Pancreas (tissue), 10 donors: ENCODE data around the gene CTU1. TPM values are rescaled to one million over a fixed set of nuclear protein-coding genes. Genes with fewer than 3 reads are reported as not detected.

Experiments
- ATAC-seq, 4 donors: fragments of 200-7000 bp; cut with Tn5 transposase; one replicate each; pipeline versions ENCODE4 v1.8.0 to v1.9.1; 2020; ENCODE audit warnings: mild to moderate bottlenecking in 4 of 4, moderate library complexity in 4 of 4
- DNase-seq, 6 donors: peaks; one replicate each; pipeline ENCODE4 v3.0.0-alpha.2; 2020
- FAIRE-seq: peaks from 2 replicates; lab custom pipeline; 2012; peaks lifted over from hg19 to GRCh38; lab: Jason Lieb, UNC
- H3K27ac ChIP-seq, 4 donors: fragments of 200-600 bp; sonication (generic); 1 replicate in 3 of 4; 2 replicates in 1 of 4; pipeline versions ENCODE4 v1.5.0 to v1.8.0; 2020
- H3K27me3 ChIP-seq, 4 donors: fragments of 200-600 bp; one replicate each; pipeline ENCODE4 v1.8.0; 2021
- H3K36me3 ChIP-seq, 3 donors: fragments of 200-600 bp; sonication (generic) in 1 of 3; one replicate each; pipeline versions ENCODE4 v1.5.0 to v1.8.0; 2020 to 2021
- H3K4me1 ChIP-seq, 3 donors: fragments of 200-600 bp; one replicate each; pipeline ENCODE4 v1.8.0; 2021
- H3K4me3 ChIP-seq, 4 donors: fragments of 200-600 bp; sonication (generic) in 2 of 4; one replicate each; pipeline versions ENCODE4 v1.5.0 to v1.8.0; 2020 to 2021
- H3K9me3 ChIP-seq, 4 donors: fragments of 200-600 bp; one replicate each; pipeline ENCODE4 v1.8.0; 2021
- CTCF ChIP-seq, 4 donors: fragments of 200-600 bp; sonication (generic) in 3 of 4; IDR thresholded peaks; one replicate each; pipeline versions ENCODE4 v1.5.0 to v1.8.0; 2021; ENCODE audit warnings: antibody characterized with exemption in 4 of 4
- WGBS, 2 donors: extraction: QIAGEN DNeasy Blood & Tissue Kit; methylation state at CpG; one replicate each; pipeline ENCODE4 v1.1.7; 2013; 5-methylcytosine and 5-hydroxymethylcytosine counted together
- intact Hi-C, 3 donors: fragments of 100-400 bp; cut with DNase I; formaldehyde crosslinking; loops; one replicate each; pipeline versions ENCODE4 v1.11.1 to v1.14.2; 2022
- polyA plus RNA-seq, 2 donors: library from polyadenylated mRNA; stranded (reverse); fragments of 200-250 nt; gene quantifications; one replicate each; pipeline ENCODE4 v1.2.3, GENCODE V29; 2013
- total RNA-seq, 6 donors: library from RNA; stranded (reverse); fragmentation: NEBNext Ultra II Directional in 4 of 6; extraction: Animal tissue kit (Norgen Biotek cat#: 25700) in 4 of 6; gene quantifications; one replicate each; pipeline versions ENCODE4 v1.2.1 to v1.2.4, GENCODE V29; 2021 to 2023
- donor health status: healthy with polysubstance abuse.
- donor health status: DM: no; HTN: no; CAD: no; lungs with moderate emphysema.
- donor health status: DM: no; HTN: no; CAD: no.
- donor health status: control.
- donor health status: control.
- donor health status: Bipolar disorder and iron deficiency.
- donor health status: DM: yes; HTN: yes; CAD: no.
- donor health status: DM: no; HTN: no; CAD: no.
- donor health status: DM: no; HTN: no; CAD: no.
- donor health status: DM: yes; HTN: yes; CAD: no.

Gene CTU1
- total and polyA plus RNA-seq, 8 donors, result 1.4 to 8.2 (median 3.7) TPM

- ATAC-seq (no peak), FAIRE-seq (no peak), DNase-seq (no peak)
- Histone ChIP-seq H3K36me3 (no peaks in the 10 kb centered on the region), H3K4me3 (no peak overlapping the region), H3K9me3 (no peaks in the 10 kb centered on the region), H3K27me3 (peaks cover 0 to 7% (median 0%) of the 10 kb centered on the region in 4 donors), H3K4me1 (no peaks in the 10 kb centered on the region), H3K27ac (peak overlapping the region in 2 of 4 donors; percentile 23 to 24)
- intact Hi-C loops, result no loop called here
- TF ChIP-seq CTCF (IDR thresholded peaks at IDR 0.05), result no peak
- WGBS, 2 donors, result 56 to 60% methylated on average over 9 of the region's 9 CpGs
These were observed 29.7 kb upstream of the CTU1 start for GRCh38 chr19:51137792-51138425.

- DNase-seq, result no peak
- Histone ChIP-seq H3K4me1 (no peaks in the 10 kb centered on the region), H3K27me3 (peaks cover 0 to 7% (median 0%) of the 10 kb centered on the region in 4 donors), H3K9me3 (no peaks in the 10 kb centered on the region), H3K4me3 (no peak overlapping the region), H3K36me3 (no peaks in the 10 kb centered on the region), H3K27ac (peak overlapping the region in 1 of 4 donors; percentile 44)
- 54 to 59% methylated on average over 12 of the region's 12 CpGs for WGBS, 2 donors
- intact Hi-C loops, result no loop called here
- TF ChIP-seq CTCF (IDR thresholded peaks at IDR 0.05), result no peak
- no peak for FAIRE-seq
- peak in 3 of 4 donors; percentile 43 to 71 (median 55) for ATAC-seq
These were observed 28.8 kb upstream of the CTU1 start for GRCh38 chr19:51136851-51137551.

- H3K4me3 ChIP-seq, result no peak overlapping the region
- H3K27me3 ChIP-seq, result peaks cover 0 to 7% (median 0%) of the 10 kb centered on the region in 4 donors
- DNase-seq (no peak), FAIRE-seq (no peak), ATAC-seq (no peak)
- 49 to 59% methylated on average over 8 of the region's 8 CpGs for WGBS, 2 donors
- TF ChIP-seq CTCF (IDR thresholded peaks at IDR 0.05), result no peak
- no peaks in the 10 kb centered on the region for H3K36me3 ChIP-seq
- H3K27ac ChIP-seq, result peak overlapping the region in 1 of 4 donors; percentile 44
- intact Hi-C loops, result no loop called here
- no peaks in the 10 kb centered on the region for H3K4me1 ChIP-seq
- H3K9me3 ChIP-seq, result no peaks in the 10 kb centered on the region
These were observed 28.0 kb upstream of the CTU1 start for GRCh38 chr19:51135986-51136762.

- intact Hi-C loops, result no loop called here
- Histone ChIP-seq H3K9me3 (no peaks in the 10 kb centered on the region), H3K4me1 (no peaks in the 10 kb centered on the region), H3K27ac (no peak overlapping the region), H3K4me3 (no peak overlapping the region), H3K36me3 (no peaks in the 10 kb centered on the region), H3K27me3 (no peaks in the 10 kb centered on the region)
- DNase-seq (no peak), FAIRE-seq (no peak), ATAC-seq (no peak)
- TF ChIP-seq CTCF (IDR thresholded peaks at IDR 0.05), result no peak
- 61 to 73% methylated on average over 5 of the region's 5 CpGs for WGBS, 2 donors
These were observed 26.8 kb upstream of the CTU1 start for GRCh38 chr19:51135004-51135403.
